ENCODE results near the gene OR2S2. TPM values are rescaled to one million over a fixed set of nuclear protein-coding genes. Genes with fewer than 3 reads are reported as not detected.
"Not testable (repeated sequence)": the region's sequence is repeated elsewhere in the genome, so short reads cannot be mapped to it uniquely, and the experiment has no call there.

The OR2S2 gene
- total RNA-seq, 1 experiment from 2014 or later = not detected

GRCh38 chr9:35935261-35935660, 22.7 kb downstream of the OR2S2 start:
- intact Hi-C loops (cut with micrococcal nuclease) = no loop called here
- no peak overlapping the region for H3K4me3 Mint-ChIP-seq (ENCODE audit: unreplicated experiment)
- peaks cover 19% of the 10 kb centered on the region for H3K4me1 Mint-ChIP-seq (ENCODE audit: insufficient read depth, unreplicated experiment)
- H3K9me3 Mint-ChIP-seq (ENCODE audit: unreplicated experiment) = peaks cover 8% of the 10 kb centered on the region
- H3K27me3 Mint-ChIP-seq (ENCODE audit: insufficient read depth, unreplicated experiment) = no peaks in the 10 kb centered on the region
- ChIA-PET POLR2A (interaction anchor here (0.5 to 3.3 kb wide), 4 partner anchors 10 to 133 kb away, joined by 3 to 26 read pairs (median 8); partner anchors contain the start of gene HRCT1), CTCF (interaction anchor here (0.6 to 2.6 kb wide), 6 partner anchors 9 to 168 kb away, joined by 3 to 8 read pairs (median 7); no protein-coding TSS in a partner anchor)
- H3K36me3 Mint-ChIP-seq (ENCODE audit: insufficient read depth, unreplicated experiment) = peaks cover 5% of the 10 kb centered on the region
- H3K27ac Mint-ChIP-seq (ENCODE audit: low read depth, unreplicated experiment) = no peak overlapping the region
- TF ChIP-seq, protein P1, sequence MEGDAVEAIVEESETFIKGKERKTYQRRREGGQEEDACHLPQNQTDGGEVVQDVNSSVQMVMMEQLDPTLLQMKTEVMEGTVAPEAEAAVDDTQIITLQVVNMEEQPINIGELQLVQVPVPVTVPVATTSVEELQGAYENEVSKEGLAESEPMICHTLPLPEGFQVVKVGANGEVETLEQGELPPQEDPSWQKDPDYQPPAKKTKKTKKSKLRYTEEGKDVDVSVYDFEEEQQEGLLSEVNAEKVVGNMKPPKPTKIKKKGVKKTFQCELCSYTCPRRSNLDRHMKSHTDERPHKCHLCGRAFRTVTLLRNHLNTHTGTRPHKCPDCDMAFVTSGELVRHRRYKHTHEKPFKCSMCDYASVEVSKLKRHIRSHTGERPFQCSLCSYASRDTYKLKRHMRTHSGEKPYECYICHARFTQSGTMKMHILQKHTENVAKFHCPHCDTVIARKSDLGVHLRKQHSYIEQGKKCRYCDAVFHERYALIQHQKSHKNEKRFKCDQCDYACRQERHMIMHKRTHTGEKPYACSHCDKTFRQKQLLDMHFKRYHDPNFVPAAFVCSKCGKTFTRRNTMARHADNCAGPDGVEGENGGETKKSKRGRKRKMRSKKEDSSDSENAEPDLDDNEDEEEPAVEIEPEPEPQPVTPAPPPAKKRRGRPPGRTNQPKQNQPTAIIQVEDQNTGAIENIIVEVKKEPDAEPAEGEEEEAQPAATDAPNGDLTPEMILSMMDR (IDR thresholded peaks at IDR 0.05; ENCODE audit: unreplicated experiment) = no peak
- DNase-seq (ENCODE audit: unreplicated experiment) = peak; percentile 69
- no TSS peak for BruUV-seq (replicated peaks)

DNA sequence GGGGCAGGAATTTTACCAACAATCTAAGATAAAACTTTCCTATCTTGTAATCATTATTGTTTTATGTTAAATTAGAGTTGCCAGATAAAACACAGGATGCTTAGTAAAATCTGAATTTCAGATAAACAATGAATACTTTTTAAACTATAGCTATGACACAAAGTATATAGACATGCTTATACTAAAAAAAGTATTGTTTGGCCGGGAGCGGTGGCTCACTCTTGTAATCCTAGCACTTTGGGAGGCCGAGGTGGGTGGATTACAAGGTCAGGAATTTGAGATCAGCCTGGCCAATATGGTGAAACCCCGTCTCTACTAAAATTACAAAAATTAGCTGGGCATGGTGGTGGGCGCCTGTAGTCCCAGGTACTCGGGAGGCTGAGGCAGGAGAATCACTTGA, 23.9 kb downstream of the OR2S2 start:
- H3K36me3 Mint-ChIP-seq (ENCODE audit: insufficient read depth, unreplicated experiment); DNase-seq (ENCODE audit: unreplicated experiment); H3K4me3 Mint-ChIP-seq (ENCODE audit: unreplicated experiment); H3K27me3 Mint-ChIP-seq (ENCODE audit: insufficient read depth, unreplicated experiment); H3K9me3 Mint-ChIP-seq (ENCODE audit: unreplicated experiment); intact Hi-C loops (cut with micrococcal nuclease); BruUV-seq (replicated peaks); H3K27ac Mint-ChIP-seq (ENCODE audit: low read depth, unreplicated experiment): not testable (repeated sequence)
- CTCF ChIA-PET = interaction anchor here (0.6 to 2.0 kb wide), 4 partner anchors 11 to 108 kb away, joined by 3 to 7 read pairs (median 4); no protein-coding TSS in a partner anchor
- H3K4me1 Mint-ChIP-seq (ENCODE audit: insufficient read depth, unreplicated experiment) = peaks cover 19% of the 10 kb centered on the region
- POLR2A ChIA-PET = interaction anchor here (1.0 to 3.3 kb wide), 4 partner anchors 10 to 31 kb away, joined by 3 to 26 read pairs (median 8); partner anchors contain the start of gene HRCT1

- ChIA-PET CTCF (interaction anchor here (1.3 kb wide), 1 partner anchor 107 kb away, joined by 4 read pairs; no protein-coding TSS in a partner anchor), POLR2A (interaction anchor here (0.9 to 3.3 kb wide), 4 partner anchors 9 to 30 kb away, joined by 3 to 26 read pairs (median 3); no protein-coding TSS in a partner anchor)
- BruUV-seq (replicated peaks) = no TSS peak
- Mint-ChIP-seq H3K36me3 (ENCODE audit: insufficient read depth, unreplicated experiment) (peaks cover 5% of the 10 kb centered on the region), H3K4me3 (ENCODE audit: unreplicated experiment) (no peak overlapping the region), H3K9me3 (ENCODE audit: unreplicated experiment) (peaks cover 8% of the 10 kb centered on the region), H3K27me3 (ENCODE audit: insufficient read depth, unreplicated experiment) (no peaks in the 10 kb centered on the region), H3K27ac (ENCODE audit: low read depth, unreplicated experiment) (no peak overlapping the region), H3K4me1 (ENCODE audit: insufficient read depth, unreplicated experiment) (peaks cover 19% of the 10 kb centered on the region)
- intact Hi-C loops (cut with micrococcal nuclease) = no loop called here
- TF ChIP-seq, protein P1 (IDR thresholded peaks at IDR 0.05; ENCODE audit: unreplicated experiment) = no peak
- no peak for DNase-seq (ENCODE audit: unreplicated experiment)
These were observed 24.3 kb downstream of the OR2S2 start for GRCh38 chr9:35933550-35934067.

- no TSS peak for BruUV-seq (replicated peaks)
- TF ChIP-seq, protein P1 (IDR thresholded peaks at IDR 0.05; ENCODE audit: unreplicated experiment) = no peak
- Mint-ChIP-seq H3K36me3 (ENCODE audit: insufficient read depth, unreplicated experiment) (no peaks in the 10 kb centered on the region), H3K4me3 (ENCODE audit: unreplicated experiment) (no peak overlapping the region), H3K9me3 (ENCODE audit: unreplicated experiment) (peaks cover 8% of the 10 kb centered on the region), H3K27ac (ENCODE audit: low read depth, unreplicated experiment) (no peak overlapping the region), H3K27me3 (ENCODE audit: insufficient read depth, unreplicated experiment) (no peaks in the 10 kb centered on the region), H3K4me1 (ENCODE audit: insufficient read depth, unreplicated experiment) (peaks cover 19% of the 10 kb centered on the region)
- intact Hi-C loops (cut with micrococcal nuclease) = no loop called here
- ChIA-PET CTCF (no interaction called here), POLR2A (interaction anchor here (0.9 to 3.3 kb wide), 3 partner anchors 9 to 25 kb away, joined by 3 to 26 read pairs (median 3); no protein-coding TSS in a partner anchor)
- no peak for DNase-seq (ENCODE audit: unreplicated experiment)
These were observed 25.2 kb downstream of the OR2S2 start for GRCh38 chr9:35932735-35933134.
